Eye (tissue), 1 donor: ENCODE results near the gene BAIAP2L2.
A peak's percentile ranks its signal among the peaks of the same experiment; 100 is the strongest.
"Not testable (repeated sequence)": the region's sequence is repeated elsewhere in the genome, so short reads cannot be mapped to it uniquely, and the experiment has no call there.

Experiments used
- DNase-seq: peaks from one replicate; pipeline ENCODE4 v3.0.0-alpha.2; 2015

BAIAP2L2 gene

GRCh38 chr22:38110008-38110862 is at the start of gene BAIAP2L2:
BAIAP2L2 (minus strand) TSS chr22:38110684; CDS start chr22:38110525, 159 bp downstream.
- peak; percentile 15 for DNase-seq

- no peak for DNase-seq
Measured at GRCh38 chr22:38155703-38156102, 45.2 kb upstream of the BAIAP2L2 start.

GRCh38 chr22:38154563-38154915 is 44.1 kb upstream of the BAIAP2L2 start:
- DNase-seq, result not testable (repeated sequence)

- no peak for DNase-seq
Measured at GRCh38 chr22:38153821-38154562, 43.5 kb upstream of the BAIAP2L2 start.

GRCh38 chr22:38151126-38151500 is 40.6 kb upstream of the BAIAP2L2 start:
- DNase-seq, result no peak

- no peak for DNase-seq
Measured at GRCh38 chr22:38148245-38148644, 37.8 kb upstream of the BAIAP2L2 start.

GRCh38 chr22:38146166-38146565 is 35.7 kb upstream of the BAIAP2L2 start:
- DNase-seq, result not testable (repeated sequence)

GRCh38 chr22:38144025-38144405 is 33.5 kb upstream of the BAIAP2L2 start:
- no peak for DNase-seq

- DNase-seq, result no peak
Measured at GRCh38 chr22:38142606-38143005, 32.1 kb upstream of the BAIAP2L2 start.

GRCh38 chr22:38141217-38141973 is 30.9 kb upstream of the BAIAP2L2 start:
- no peak for DNase-seq

- no peak for DNase-seq
Measured at GRCh38 chr22:38139901-38140300, 29.4 kb upstream of the BAIAP2L2 start.

- no peak for DNase-seq
Measured at GRCh38 chr22:38138961-38139360, 28.5 kb upstream of the BAIAP2L2 start.

GRCh38 chr22:38137876-38138687 is 27.6 kb upstream of the BAIAP2L2 start:
- no peak for DNase-seq

- no peak for DNase-seq
Measured at GRCh38 chr22:38136607-38137006, 26.1 kb upstream of the BAIAP2L2 start.

GRCh38 chr22:38135133-38135706 is 24.7 kb upstream of the BAIAP2L2 start:
- no peak for DNase-seq

- no peak for DNase-seq
Measured at GRCh38 chr22:38133331-38133730, 22.8 kb upstream of the BAIAP2L2 start.

GRCh38 chr22:38132794-38133193 is 22.3 kb upstream of the BAIAP2L2 start:
- no peak for DNase-seq

- no peak for DNase-seq
Measured at GRCh38 chr22:38132136-38132535, 21.7 kb upstream of the BAIAP2L2 start.

GRCh38 chr22:38131399-38131798 is 20.9 kb upstream of the BAIAP2L2 start:
- no peak for DNase-seq

- DNase-seq, result no peak
Measured at GRCh38 chr22:38129856-38130255, 19.4 kb upstream of the BAIAP2L2 start.

- no peak for DNase-seq
Measured at GRCh38 chr22:38129021-38129420, 18.5 kb upstream of the BAIAP2L2 start.

GRCh38 chr22:38127869-38128268 is 17.4 kb upstream of the BAIAP2L2 start:
- no peak for DNase-seq
